Ovary (tissue), 9 donors: ENCODE measurements around the gene SETX. TPM values are rescaled to one million over a fixed set of nuclear protein-coding genes. Genes with fewer than 3 reads are reported as not detected.

ENCODE experiments used
- DNase-seq, 5 donors: peaks; one replicate each; pipeline ENCODE4 v3.0.0-alpha.2; 2019 to 2020
- H3K27ac ChIP-seq, 2 donors: fragments of 200-600 bp; one replicate each; pipeline versions ENCODE4 v1.5.1 to v1.8.0; 2019 to 2022
- H3K27me3 ChIP-seq: fragments of 200-600 bp; one replicate; pipeline ENCODE4 v1.8.0; 2022
- H3K36me3 ChIP-seq: fragments of 200-600 bp; sonication (generic); one replicate; pipeline ENCODE4 v1.5.1; 2019
- H3K4me1 ChIP-seq: one replicate; pipeline ENCODE4 v1.8.1; 2013; ENCODE audit warnings: mild to moderate bottlenecking, moderate library complexity; ENCODE audit not compliant: insufficient read depth
- H3K4me3 ChIP-seq: fragments of 200-600 bp; sonication (generic); one replicate; pipeline ENCODE4 v1.5.1; 2017
- H3K9me3 ChIP-seq, 2 donors: fragments of 200-600 bp in 1 of 2; sonication (generic) in 1 of 2; one replicate each; pipeline versions ENCODE4 v1.5.1 to v1.8.1; 2013 to 2019; ENCODE audit warnings: mild to moderate bottlenecking in 1 of 2, moderate library complexity in 1 of 2
- CTCF ChIP-seq, 3 donors: fragments of 450-650 bp in 2 of 3; fragments of 200-600 bp in 1 of 3; IDR thresholded peaks; one replicate each; pipeline versions ENCODE4 v1.5.1 to v1.8.0; 2016 to 2022; ENCODE audit warnings: antibody characterized with exemption in 3 of 3, mild to moderate bottlenecking in 1 of 3
- EP300 ChIP-seq: sonication (generic); formaldehyde crosslinking; IDR thresholded peaks from one replicate; pipeline ENCODE4 v1.6.1; 2017; ENCODE audit warnings: antibody characterized with exemption
- POLR2A ChIP-seq: fragments of 450-650 bp; IDR thresholded peaks from one replicate; pipeline ENCODE4 v1.6.1; 2017; ENCODE audit warnings: antibody characterized with exemption, mild to moderate bottlenecking, moderate library complexity
- WGBS, 3 donors: extraction: QIAGEN DNeasy Blood & Tissue Kit in 1 of 3; methylation state at CpG; one replicate each; pipeline versions ENCODE4 v1.1.5 to v1.1.7; 2013 to 2017; 5-methylcytosine and 5-hydroxymethylcytosine counted together
- intact Hi-C, 4 donors: fragments of 100-400 bp; cut with DNase I; formaldehyde crosslinking; loops; one replicate each; pipeline versions ENCODE4 v1.11.0 to v1.15.1; 2022 to 2023
- polyA plus RNA-seq, 2 donors: library from polyadenylated mRNA; stranded (reverse); fragments of 200-250 nt in 1 of 2; fragments of 350-450 nt in 1 of 2; fragmentation: Illumina TruSeq in 1 of 2; extraction: RNeasy Lipid Tissue Mini Kit (QIAGEN cat#74804) in 1 of 2; gene quantifications; one replicate each; pipeline ENCODE4 v1.2.3, GENCODE V29; 2013 to 2014
- total RNA-seq, 7 donors: library from RNA; depleted of rRNA in 2 of 7; stranded (reverse); fragments of >200 nt in 2 of 7; fragmentation: NEBNext Ultra II Directional in 3 of 7; extraction: Animal tissue kit (Norgen Biotek cat#: 25700) in 3 of 7; gene quantifications; one replicate each; pipeline versions ENCODE4 v1.1.0 to v1.2.4, GENCODE V29; 2016 to 2023
- donor health status: DM: no; HTN: no; CAD: no; lungs with moderate emphysema.
- donor health status: DM: no; HTN: no; CAD: no.
- donor health status: Bipolar disorder and iron deficiency.
- donor health status: DM: yes; HTN: yes; CAD: no.
- donor health status: DM: no; HTN: no; CAD: no.
- donor health status: DM: yes; HTN: yes; CAD: no.

SETX gene
- total and polyA plus RNA-seq, 9 donors, result 19.9 to 51.9 (median 40.8) TPM

- no peak overlapping the region for H3K27ac ChIP-seq
- intact Hi-C loops, result no loop called here
- no peak for DNase-seq
- TF ChIP-seq POLR2A (no peak), CTCF (IDR thresholded peaks at IDR 0.05) (no peak), EP300 (no peak)
- H3K4me3 ChIP-seq, result no peak overlapping the region
- no peaks in the 10 kb centered on the region for H3K9me3 ChIP-seq
- no peaks in the 10 kb centered on the region for H3K36me3 ChIP-seq
- no peaks in the 10 kb centered on the region for H3K4me1 ChIP-seq
- no peaks in the 10 kb centered on the region for H3K27me3 ChIP-seq
- WGBS, 3 donors, result 85% methylated on average over 34 of the region's 34 CpGs
Observed at GRCh38 chr9:132226571-132227430, 128.0 kb downstream of the SETX start.

- no peak for DNase-seq
- H3K27ac ChIP-seq, result no peak overlapping the region
Observed at GRCh38 chr9:132224645-132225044, 130.1 kb downstream of the SETX start.

GRCh38 chr9:132221941-132222340 is 132.8 kb downstream of the SETX start:
- no peak for TF ChIP-seq POLR2A
- TF ChIP-seq EP300, result no peak
- no peak for TF ChIP-seq CTCF (IDR thresholded peaks at IDR 0.05)
- DNase-seq, result no peak
- intact Hi-C loops, result loop anchor here in 1 of 4 donors (5.0 kb wide), 1 partner anchor 50 kb away; no protein-coding TSS in a partner anchor
- H3K4me3 ChIP-seq, result no peak overlapping the region
- H3K27ac ChIP-seq, result no peak overlapping the region
- 84 to 93% (median 85%) methylated on average over 6 of the region's 6 CpGs for whole genome bisulfite sequencing, 3 donors
- H3K27me3 ChIP-seq, result no peaks in the 10 kb centered on the region
- H3K9me3 ChIP-seq, result no peaks in the 10 kb centered on the region
- peaks cover 2% of the 10 kb centered on the region for H3K4me1 ChIP-seq
- no peaks in the 10 kb centered on the region for H3K36me3 ChIP-seq

More at GRCh38 chr9:132224645-132225044, 130.1 kb downstream of the SETX start:
- intact Hi-C loops, result loop anchor here in 1 of 4 donors (5.0 kb wide), 1 partner anchor 52 kb away; no protein-coding TSS in a partner anchor
- TF ChIP-seq POLR2A (no peak), EP300 (no peak), CTCF (IDR thresholded peaks at IDR 0.05) (no peak)
- Histone ChIP-seq H3K27me3 (no peaks in the 10 kb centered on the region), H3K4me3 (no peak overlapping the region), H3K9me3 (no peaks in the 10 kb centered on the region), H3K36me3 (no peaks in the 10 kb centered on the region), H3K4me1 (peaks cover 2% of the 10 kb centered on the region)
- 74 to 84% (median 82%) methylated on average over 3 of the region's 3 CpGs for WGBS, 3 donors

GRCh38 chr9:132218208-132218607 is 136.6 kb downstream of the SETX start:
- no peaks in the 10 kb centered on the region for H3K36me3 ChIP-seq
- intact Hi-C loops, result no loop called here
- H3K27me3 ChIP-seq, result no peaks in the 10 kb centered on the region
- 83 to 90% (median 88%) methylated on average over 8 of the region's 8 CpGs for WGBS, 3 donors
- H3K4me1 ChIP-seq, result peaks cover 8% of the 10 kb centered on the region
- no peak overlapping the region for H3K4me3 ChIP-seq
- DNase-seq, result no peak
- H3K27ac ChIP-seq, result no peak overlapping the region
- no peak for TF ChIP-seq POLR2A
- no peak for TF ChIP-seq CTCF (IDR thresholded peaks at IDR 0.05)
- TF ChIP-seq EP300, result no peak
- no peaks in the 10 kb centered on the region for H3K9me3 ChIP-seq
